K562 (cell line): Measurements from ENCODE around the gene MOB3C. TPM values are rescaled to one million over a fixed set of nuclear protein-coding genes. Genes with fewer than 3 reads are reported as not detected.
A peak's percentile ranks its signal among the peaks of the same experiment; 100 is the strongest.

Experiments
- ARID1B ChIP-seq: fragments of 450-650 bp; IDR thresholded peaks from 2 replicates; pipeline ENCODE4 v1.6.1; 2016; ENCODE audit warnings: antibody characterized with exemption, mild to moderate bottlenecking, inconsistent platforms
- CUX1 ChIP-seq: fragments of 200-800 bp; sonication (Bioruptor generic); IDR thresholded peaks from 2 replicates; pipeline ENCODE4 v1.6.1; 2016; ENCODE audit warnings: missing genetic modification characterization, missing compliant biosample characterization
- DPF2 ChIP-seq: fragments of 450-650 bp; IDR thresholded peaks from 2 replicates; pipeline ENCODE4 v1.6.1; 2016
- EHMT2 ChIP-seq: fragments of 450-650 bp; IDR thresholded peaks from 2 replicates; pipeline ENCODE4 v1.6.1; 2018; ENCODE audit warnings: antibody characterized with exemption
- KLF1 ChIP-seq: fragments of 450-650 bp; IDR thresholded peaks from 2 replicates; pipeline ENCODE4 v1.6.1; 2016; ENCODE audit warnings: missing genetic modification characterization, missing compliant biosample characterization
- PCBP1 ChIP-seq: fragments of 200-400 bp; formaldehyde crosslinking; IDR thresholded peaks from 2 replicates; pipeline ENCODE4 v1.6.1; 2018; ENCODE audit warnings: mild to moderate bottlenecking, low read depth, low read length; ENCODE audit not compliant: poor library complexity, severe bottlenecking
- POU5F1 ChIP-seq: fragments of 150-350 bp; IDR thresholded peaks from 2 replicates; pipeline ENCODE4 v1.6.1; 2014; ENCODE audit warnings: borderline replicate concordance, low read length, low read depth, mild to moderate bottlenecking; ENCODE audit not compliant: partially characterized antibody
- THAP12 ChIP-seq: fragments of 250-450 bp; sonication (Bioruptor Pico); IDR thresholded peaks from 2 replicates; pipeline ENCODE4 v1.9.0; 2021; ENCODE audit warnings: mild to moderate bottlenecking, inconsistent platforms
- ZNF146 ChIP-seq: IDR thresholded peaks from one replicate; pipeline ENCODE4 v1.6.1; 2018; ENCODE audit warnings: missing compliant biosample characterization; ENCODE audit not compliant: unreplicated experiment
- ZNF23 ChIP-seq: fragments of 250-450 bp; sonication (Bioruptor Pico); IDR thresholded peaks from 2 replicates; pipeline ENCODE4 v1.4.0; 2020; ENCODE audit warnings: mild to moderate bottlenecking
- ZNF395 ChIP-seq: fragments of 200-800 bp; sonication (Bioruptor generic); IDR thresholded peaks from 2 replicates; pipeline ENCODE4 v1.6.1; 2017; ENCODE audit warnings: missing genetic modification characterization, missing compliant biosample characterization
- ZNF639 ChIP-seq, 2 experiments: fragments of 200-800 bp in 1 of 2; sonication (Bioruptor generic) in 1 of 2; sonication (generic) in 1 of 2; formaldehyde crosslinking in 1 of 2; IDR thresholded peaks in 1 of 2; conservative IDR thresholded peaks in 1 of 2; 2 replicates each; pipeline versions ENCODE4 v1.5.0 to v1.6.1; 2016 to 2020; ENCODE audit warnings: missing compliant biosample characterization in 1 of 2, missing genetic modification characterization in 1 of 2, missing genetic modification reagents in 1 of 2
- polyA plus RNA-seq, 8 experiments: library from polyadenylated mRNA; depleted of rRNA in 4 of 8; stranded (reverse) in 5 of 8; unstranded in 3 of 8; fragments of >200 nt; fragmentation: Nextera tagmentation in 2 of 8; fragmentation: Illumina TruSeq in 1 of 8; extraction: Ambion mirVana in 2 of 8; extraction: Trizol in 1 of 8; gene quantifications; 2 replicates each; pipeline versions ENCODE4 v1.2.1 to v1.2.3, GENCODE V29; 2011 to 2014; ENCODE audit warnings: inconsistent platforms in 1 of 8, missing spikeins in 1 of 8
- total RNA-seq, 7 experiments: library from RNA; depleted of rRNA in 6 of 7; stranded (reverse); fragments of >200 nt in 6 of 7; fragmentation: Illumina TruSeq in 2 of 7; extraction: Trizol in 2 of 7; gene quantifications; 2 replicates each; pipeline versions ENCODE4 v1.2.1 to v1.2.3, GENCODE V29; 2011 to 2021; ENCODE audit warnings: low replicate concordance in 1 of 7
- TF ChIP-seq, protein P1 (sequence below), 2 experiments: IDR thresholded peaks; 2 replicates each; pipeline ENCODE4 v1.6.1; 2011; ENCODE audit warnings: borderline replicate concordance in 1 of 2, control low read depth in 1 of 2, low read depth in 1 of 2, low read length in 1 of 2, mild to moderate bottlenecking in 1 of 2, mixed read lengths in 1 of 2, moderate library complexity in 1 of 2; ENCODE audit not compliant: insufficient read depth in 1 of 2, insufficient read length in 1 of 2, poor library complexity in 1 of 2, severe bottlenecking in 1 of 2; ENCODE audit errors: extremely low read depth in 1 of 2

The MOB3C gene
- total and polyA plus RNA-seq, 9 of the 15 experiments (the other 6 are each of a cell fraction or from before 2014, with no cell fraction given) = 1.0 to 7.5 (median 3.7) TPM

DNA sequence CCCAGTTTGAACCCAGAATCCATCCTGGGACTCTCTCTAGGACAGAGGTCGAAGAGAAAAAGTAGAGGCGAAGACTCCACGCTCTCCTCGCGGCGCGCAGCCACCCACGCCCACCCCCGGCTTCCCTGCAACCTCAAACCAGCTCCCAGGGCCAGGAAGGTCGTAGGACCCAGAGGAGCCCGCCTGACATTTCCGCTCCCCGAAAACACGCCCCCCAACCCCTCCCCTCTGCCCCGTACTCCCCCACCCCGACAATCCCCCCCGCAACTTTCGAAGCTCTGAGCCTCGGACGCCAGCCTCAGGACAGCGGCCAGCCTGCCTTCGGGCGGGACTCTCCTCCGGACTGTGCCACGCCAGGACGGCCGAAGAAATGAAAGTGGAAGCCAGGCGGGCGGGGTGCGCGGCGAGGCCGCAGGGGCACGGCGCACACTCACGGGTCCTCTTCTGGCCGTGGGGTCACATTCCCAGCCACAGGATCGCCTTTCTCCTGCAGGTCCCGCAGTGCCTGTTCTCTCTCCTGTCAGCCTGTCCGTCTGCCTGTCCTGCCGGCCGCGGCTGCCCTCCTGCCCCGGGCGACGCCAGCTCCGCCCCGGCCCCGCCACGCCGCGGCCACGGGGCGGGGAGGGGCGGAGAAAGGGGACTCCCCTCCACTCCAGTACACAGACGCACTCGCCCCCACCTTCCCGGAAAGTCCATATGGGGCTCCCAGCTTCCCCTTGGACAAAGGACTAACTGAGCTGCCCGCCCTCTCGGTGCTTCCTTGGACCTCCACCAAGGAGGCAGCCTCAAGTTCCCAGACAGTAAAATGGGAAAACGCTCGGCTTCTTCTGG lies at the start of gene MOB3C (continued):
- TF ChIP-seq ZNF639 (CRISPR knock-in tag; conservative IDR thresholded peaks at IDR 0.05 in 1 of 2, IDR thresholded peaks at IDR 0.05 in 1 of 2) (peak in 1 of 2 experiments; percentile 81; a peak in 2 of 4 replicates), ARID1B (no peak), DPF2 (peak; percentile 42; the same call in 1 of the 2 replicates), ZNF23 (CRISPR knock-in tag) (no peak), CUX1 (CRISPR knock-in tag) (no peak), POU5F1 (no peak), EHMT2 (no peak), KLF1 (tag) (peak; percentile 48; the same call in 1 of the 2 replicates), THAP12 (CRISPR knock-in tag) (peak; percentile 59; the same call in 1 of the 2 replicates), ZNF146 (CRISPR knock-in tag) (no peak), PCBP1 (peak; percentile 84), ZNF395 (CRISPR knock-in tag) (no peak)
- TF ChIP-seq, protein P1, sequence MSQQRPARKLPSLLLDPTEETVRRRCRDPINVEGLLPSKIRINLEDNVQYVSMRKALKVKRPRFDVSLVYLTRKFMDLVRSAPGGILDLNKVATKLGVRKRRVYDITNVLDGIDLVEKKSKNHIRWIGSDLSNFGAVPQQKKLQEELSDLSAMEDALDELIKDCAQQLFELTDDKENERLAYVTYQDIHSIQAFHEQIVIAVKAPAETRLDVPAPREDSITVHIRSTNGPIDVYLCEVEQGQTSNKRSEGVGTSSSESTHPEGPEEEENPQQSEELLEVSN (IDR thresholded peaks at IDR 0.05; ENCODE audit: borderline replicate concordance in 1 of 2, extremely low read depth in 1 of 2, insufficient read depth in 1 of 2, insufficient read length in 1 of 2, low read depth in 1 of 2, low read length in 1 of 2, poor library complexity in 1 of 2, severe bottlenecking in 1 of 2) = peak; percentile 85 to 87
